GM19240 (cell line): ENCODE measurements around the gene RNF5.
"Not testable (repeated sequence)": the region's sequence is repeated elsewhere in the genome, so short reads cannot be mapped to it uniquely, and the experiment has no call there.

Source experiments
- DNase-seq: peaks from one replicate; pipeline ENCODE4 v3.0.0; 2011; ENCODE audit warnings: low spot score; ENCODE audit not compliant: insufficient read length

The RNF5 gene

GRCh38 chr6:32175322-32175710 lies 2.9 kb upstream of the RNF5 start:
- DNase-seq, result no peak

- DNase-seq, result peak; percentile 98
Measured at GRCh38 chr6:32175711-32176475, 2.3 kb upstream of the RNF5 start, which contains the start of gene AGPAT1. Gene AGPAT1, minus strand, starts transcription at chr6:32176084. Its CDS starts 4,588 bp downstream, at chr6:32171496.

GRCh38 chr6:32176476-32177182 lies 1.6 kb upstream of the RNF5 start:
- DNase-seq, result no peak

GRCh38 chr6:32177183-32177787 lies 920 bp upstream of the RNF5 start:
- DNase-seq, result no peak

GRCh38 chr6:32178547-32179440 lies 589 bp downstream of the RNF5 start:
- DNase-seq, result no peak

GRCh38 chr6:32179766-32180405 lies 1.7 kb downstream of the RNF5 start:
- DNase-seq, result no peak

- DNase-seq, result no peak
Measured at GRCh38 chr6:32181148-32181702, 3.0 kb downstream of the RNF5 start.

GRCh38 chr6:32181915-32182529 lies 3.8 kb downstream of the RNF5 start:
- DNase-seq, result no peak

- DNase-seq, result no peak
Measured at GRCh38 chr6:32182555-32182981, 4.4 kb downstream of the RNF5 start.

- DNase-seq, result no peak
Measured at GRCh38 chr6:32183030-32183429, 4.8 kb downstream of the RNF5 start.

- no peak for DNase-seq
Measured at GRCh38 chr6:32183483-32184083, 5.4 kb downstream of the RNF5 start.

GRCh38 chr6:32184084-32184640 lies 6.0 kb downstream of the RNF5 start, which contains the start of gene AGER:
Gene AGER, minus strand, starts transcription at chr6:32184253. Its CDS starts 31 bp downstream, at chr6:32184222.
- DNase-seq, result no peak

- DNase-seq, result not testable (repeated sequence)
Measured at GRCh38 chr6:32185681-32186131, 7.5 kb downstream of the RNF5 start.

GRCh38 chr6:32186151-32186840 lies 8.1 kb downstream of the RNF5 start:
- not testable (repeated sequence) for DNase-seq

- no peak for DNase-seq
Measured at GRCh38 chr6:32187009-32187709, 9.0 kb downstream of the RNF5 start.

GRCh38 chr6:32187725-32188380 lies 9.6 kb downstream of the RNF5 start:
- not testable (repeated sequence) for DNase-seq

- DNase-seq, result no peak
Measured at GRCh38 chr6:32188381-32189068, 10.3 kb downstream of the RNF5 start.
